HG03558 (cell line): ENCODE data around the gene KIF1A.

Experiments used
- ATAC-seq: cut with Tn5 transposase; IDR thresholded peaks from one replicate; pipeline ENCODE4 v1.9.1; 2021; ENCODE audit warnings: moderate number of reproducible peaks; ENCODE audit not compliant: unreplicated experiment; ENCODE audit errors: extremely low read depth

The KIF1A gene

DNA sequence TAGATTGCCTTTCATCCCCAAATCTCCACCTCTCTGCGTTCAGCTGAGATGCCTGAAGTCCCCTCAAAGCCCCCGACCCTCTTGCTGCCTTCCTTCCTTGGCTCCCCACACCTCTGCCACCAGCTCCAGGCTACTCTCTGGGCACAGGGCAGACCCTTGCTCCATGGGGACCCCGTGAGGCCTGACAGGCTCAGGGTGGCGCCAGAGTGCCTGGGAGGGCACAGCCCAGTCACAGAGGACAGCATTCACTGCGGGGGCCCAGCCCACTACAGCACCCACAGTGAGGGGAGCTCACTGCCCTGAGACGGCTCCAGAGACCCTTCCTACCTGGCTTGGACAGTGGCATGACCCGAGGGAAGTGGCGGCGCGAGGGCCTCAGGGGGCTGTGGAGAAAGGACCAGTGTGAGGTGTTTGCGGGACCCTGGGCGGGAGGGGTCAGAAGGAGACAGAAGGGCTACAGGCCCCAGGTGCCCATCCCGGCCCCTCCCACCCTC is 77.4 kb downstream of the KIF1A start:
- no peak for ATAC-seq

GRCh38 chr2:240741091-240741490 is 78.9 kb downstream of the KIF1A start:
- ATAC-seq = no peak

DNA sequence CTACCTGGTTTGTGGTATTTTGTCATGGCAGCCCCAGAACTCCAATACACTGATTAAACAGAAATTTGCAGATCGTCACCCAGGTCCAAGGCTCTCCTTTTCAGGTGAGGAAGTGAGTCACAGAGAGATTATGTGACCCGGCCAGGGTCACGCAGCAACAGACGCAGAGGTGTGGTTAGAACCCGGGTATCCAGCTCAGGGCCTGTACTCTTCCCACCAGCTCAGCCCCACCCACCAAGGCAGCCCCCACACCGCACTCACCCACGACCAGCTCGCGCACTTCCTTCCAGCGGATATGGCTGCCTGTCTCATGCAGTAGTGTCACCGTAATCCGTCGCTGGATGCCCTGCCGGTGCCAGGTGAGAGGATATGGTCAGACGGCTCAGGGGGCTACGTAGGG is 80.2 kb downstream of the KIF1A start:
- no peak for ATAC-seq

GRCh38 chr2:240737958-240738357 is 82.1 kb downstream of the KIF1A start:
- no peak for ATAC-seq

DNA sequence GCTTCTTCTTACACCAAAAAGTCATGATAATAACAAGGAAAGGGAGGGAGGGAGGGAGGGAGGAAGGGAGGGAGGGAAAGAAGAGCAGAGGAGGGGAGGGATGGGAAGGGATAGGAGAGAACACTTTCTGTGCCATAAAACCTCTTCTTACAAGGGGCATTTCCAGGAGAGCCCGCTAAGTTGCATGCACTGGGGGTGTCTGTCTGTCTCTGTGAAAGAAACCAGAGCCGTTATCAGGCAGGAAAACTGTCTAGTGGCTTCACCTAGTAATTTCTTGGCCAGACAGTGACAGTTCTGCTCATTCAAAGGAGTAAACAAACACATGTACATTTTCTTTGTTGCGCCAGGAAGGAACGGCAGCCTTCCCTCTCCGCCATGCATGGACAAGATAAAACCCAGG is 82.5 kb downstream of the KIF1A start:
- no peak for ATAC-seq

- no peak for ATAC-seq
Observed at GRCh38 chr2:240736281-240737250, 83.5 kb downstream of the KIF1A start.

GRCh38 chr2:240735476-240735875 is 84.5 kb downstream of the KIF1A start:
- ATAC-seq = no peak

GRCh38 chr2:240734756-240735155 is 85.3 kb downstream of the KIF1A start:
- ATAC-seq = no peak

DNA sequence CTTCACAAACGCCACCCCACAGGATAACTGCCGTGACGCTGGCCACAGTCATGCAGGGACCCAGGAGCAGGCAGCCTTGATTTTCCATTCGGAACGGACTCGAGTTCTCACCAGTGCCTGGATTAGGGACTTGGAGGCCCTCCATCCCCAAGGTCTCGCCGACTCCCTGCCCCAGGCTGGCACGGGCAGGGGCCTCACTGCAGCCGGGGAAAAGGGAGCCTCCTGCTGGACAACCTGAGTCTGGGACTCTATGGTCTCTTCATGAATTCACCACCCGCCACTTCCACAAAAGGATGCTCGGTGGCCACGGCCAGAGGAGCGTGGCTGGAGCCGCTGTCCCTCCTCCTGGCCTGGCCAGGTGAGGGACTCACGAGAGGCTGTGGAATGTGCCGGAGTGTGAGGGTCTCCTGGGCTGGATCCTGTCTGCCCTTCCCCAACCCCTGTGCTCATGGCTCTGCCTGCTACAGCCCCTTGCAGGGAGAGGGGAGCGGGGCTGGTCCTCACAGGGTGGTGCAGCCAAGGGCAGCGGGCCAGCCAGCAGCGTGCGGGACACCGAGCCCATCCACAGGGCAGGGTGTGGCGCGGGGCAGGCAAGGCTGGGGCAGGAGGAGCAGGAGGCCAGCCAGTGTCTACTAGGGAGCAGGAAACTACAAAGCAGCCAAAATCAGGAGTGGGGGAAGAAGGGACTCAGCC is 86.1 kb downstream of the KIF1A start:
- ATAC-seq = no peak

- no peak for ATAC-seq
Observed at GRCh38 chr2:240732911-240733622, 87.0 kb downstream of the KIF1A start.

DNA sequence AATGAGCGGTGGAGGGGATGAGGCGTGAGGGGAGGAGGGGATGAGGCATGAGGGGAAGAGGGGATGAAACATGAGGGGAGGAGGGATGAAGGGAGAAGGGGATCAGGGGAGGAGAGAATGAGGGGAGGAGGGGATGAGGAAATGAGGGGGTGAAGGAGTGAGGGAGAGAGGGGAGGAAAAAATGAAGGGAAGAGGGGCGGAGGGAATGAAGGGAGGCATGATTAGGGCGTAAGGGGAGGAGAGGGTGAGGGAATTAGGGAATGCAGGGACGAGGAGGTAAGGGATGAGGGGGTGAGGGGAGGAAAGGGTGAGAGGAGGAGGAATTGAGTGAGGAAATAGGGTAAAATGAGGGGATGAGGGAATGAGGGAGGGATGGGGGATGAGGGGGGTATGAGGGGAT is 87.8 kb downstream of the KIF1A start:
- no peak for ATAC-seq

DNA sequence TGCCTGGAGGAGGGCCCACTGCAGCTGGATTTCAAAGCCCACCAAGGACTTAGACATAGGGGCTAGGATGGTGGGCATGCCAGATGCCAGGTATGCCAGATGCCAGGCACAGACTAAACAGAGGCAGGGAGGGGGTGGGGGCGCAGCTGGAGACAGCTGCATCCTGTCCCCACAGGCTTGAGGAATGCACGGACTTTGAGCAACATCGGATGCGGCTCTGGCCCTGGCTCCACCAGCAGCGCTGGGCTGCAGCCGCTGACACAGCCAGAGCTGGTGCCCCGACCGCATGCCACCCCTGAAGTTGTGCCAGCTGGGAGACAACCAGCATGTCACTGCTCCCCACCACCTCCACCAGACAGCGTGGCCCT is 88.9 kb downstream of the KIF1A start:
- no peak for ATAC-seq

- no peak for ATAC-seq
Observed at GRCh38 chr2:240730501-240731177, 89.4 kb downstream of the KIF1A start.

- no peak for ATAC-seq
Observed at GRCh38 chr2:240728827-240729226, 91.2 kb downstream of the KIF1A start.

- ATAC-seq = no peak
Observed at GRCh38 chr2:240728361-240728760, 91.7 kb downstream of the KIF1A start.

GRCh38 chr2:240727913-240728312 is 92.1 kb downstream of the KIF1A start:
- no peak for ATAC-seq

GRCh38 chr2:240727439-240727838 is 92.6 kb downstream of the KIF1A start:
- no peak for ATAC-seq

GRCh38 chr2:240726876-240727275 is 93.1 kb downstream of the KIF1A start:
- ATAC-seq = no peak

DNA sequence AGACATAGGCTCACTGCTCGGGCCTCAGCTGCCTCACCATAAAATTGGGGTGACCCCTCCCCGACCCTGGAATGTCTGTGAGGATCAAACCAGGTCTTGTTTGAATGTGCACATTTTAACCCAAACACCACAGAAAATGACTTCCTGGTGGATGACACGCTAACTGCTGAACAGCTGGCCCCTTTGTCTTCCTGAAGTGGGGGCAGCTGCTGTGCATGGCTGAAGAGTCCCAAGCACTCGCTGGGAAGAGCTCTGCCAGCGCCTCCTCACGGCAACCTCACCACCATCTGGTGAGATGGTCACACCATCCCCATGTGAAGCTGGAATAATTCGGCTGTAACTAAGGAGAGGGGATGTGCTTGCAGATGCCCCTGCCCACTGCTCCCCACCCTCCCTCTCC is 94.3 kb downstream of the KIF1A start:
- ATAC-seq = no peak

DNA sequence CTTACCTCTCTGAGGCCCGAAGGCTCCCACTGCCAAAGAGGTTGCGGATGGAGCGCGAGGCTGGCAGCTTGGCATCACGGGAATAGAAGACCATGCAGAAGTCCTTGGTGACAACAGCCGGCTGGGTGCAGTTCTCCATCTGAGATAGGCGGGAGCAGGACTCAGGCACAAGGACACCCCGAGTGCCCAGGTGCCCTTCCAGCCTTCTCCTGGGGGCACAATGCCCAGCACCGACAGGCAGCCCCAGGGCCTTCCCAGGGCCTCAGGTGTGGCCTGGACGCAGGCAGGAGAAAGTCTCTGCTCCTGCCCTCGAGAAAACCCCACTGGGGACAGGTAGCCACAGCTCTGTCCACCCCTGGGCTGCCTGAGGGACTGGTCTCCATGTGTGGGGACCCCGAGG is 94.8 kb downstream of the KIF1A start:
- ATAC-seq = no peak
